Endothelial cell of umbilical vein (primary cell): ENCODE results near the gene NALCN. TPM values are rescaled to one million over a fixed set of nuclear protein-coding genes. Genes with fewer than 3 reads are reported as not detected.

Experiments used
- BruUV-seq: library from RNA; stranded (reverse); fragments of 400-500 nt; replicated peaks from 2 replicates; lab custom pipeline; 2021; lab: Mats Ljungman, UMichigan
- CTCF ChIA-PET: fragments of 300-600, 350-600 bp; sonication (Branson Sonifier 250); formaldehyde crosslinking; loops from one replicate; lab custom pipeline; 2021; ENCODE audit warnings: antibody characterized with exemption, inconsistent platforms; lab: Charles Lee
- POLR2A ChIA-PET: fragments of 300-600, 350-600 bp; sonication (Branson Sonifier 250); formaldehyde crosslinking; loops from one replicate; lab custom pipeline; 2021; ENCODE audit warnings: antibody characterized with exemption, inconsistent platforms; lab: Charles Lee
- DNase-seq: peaks from one replicate; pipeline ENCODE4 v3.0.0-alpha.2; 2011; ENCODE audit warnings: low read depth, low spot score
- FAIRE-seq: peaks from 2 replicates; lab custom pipeline; 2011; peaks lifted over from hg19 to GRCh38; lab: Jason Lieb, UNC
- H2AFZ ChIP-seq: 2 replicates; pipeline ENCODE4 v1.6.0; 2012; ENCODE audit warnings: low read depth, low read length, control low read depth, inconsistent platforms
- H3K27ac ChIP-seq: 2 replicates; pipeline ENCODE4 v1.5.1; 2011; ENCODE audit warnings: low read depth, mild to moderate bottlenecking, control low read depth, low read length, moderate library complexity; ENCODE audit not compliant: insufficient read depth
- H3K27me3 ChIP-seq, 2 experiments: 2 replicates each; pipeline versions ENCODE4 v1.6.0 to v1.6.1; 2011; ENCODE audit warnings: low read length in 2 of 2, mixed read lengths in 1 of 2; ENCODE audit not compliant: control insufficient read depth in 2 of 2, insufficient read depth in 2 of 2
- H3K36me3 ChIP-seq, 2 experiments: 2 replicates in 1 of 2; 3 replicates in 1 of 2; pipeline ENCODE4 v1.5.1; 2011; ENCODE audit warnings: low read length in 2 of 2, mild to moderate bottlenecking in 1 of 2, moderate library complexity in 1 of 2; ENCODE audit not compliant: control insufficient read depth in 2 of 2, insufficient read depth in 2 of 2; ENCODE audit errors: extremely low read depth in 1 of 2
- H3K4me1 ChIP-seq: 3 replicates; pipeline ENCODE4 v1.5.1; 2011; ENCODE audit warnings: mild to moderate bottlenecking, low read length; ENCODE audit not compliant: control insufficient read depth, insufficient read depth; ENCODE audit errors: extremely low read depth
- H3K4me2 ChIP-seq: 2 replicates; pipeline ENCODE4 v1.6.1; 2011; ENCODE audit warnings: low read length, control low read depth, mixed read lengths; ENCODE audit not compliant: insufficient read depth
- H3K4me3 ChIP-seq, 3 experiments: fragments of 200-600 bp in 1 of 3; sonication (generic), shearing (Covaris generic) in 1 of 3; replicated peaks in 1 of 3; 2 replicates each; pipeline ENCODE4 v1.5.1; 2011 to 2016; ENCODE audit warnings: control low read depth in 3 of 3, low read length in 3 of 3, mild to moderate bottlenecking in 2 of 3, inconsistent platforms in 1 of 3, low read depth in 1 of 3, moderate library complexity in 1 of 3; ENCODE audit not compliant: insufficient read depth in 1 of 3
- H3K79me2 ChIP-seq: 2 replicates; pipeline ENCODE4 v1.6.0; 2012; ENCODE audit warnings: low read length, inconsistent platforms; ENCODE audit not compliant: control insufficient read depth, insufficient read depth
- H3K9ac ChIP-seq: replicated peaks from 2 replicates; pipeline ENCODE3; 2011; ENCODE audit warnings: low read length, control low read depth; ENCODE audit not compliant: insufficient read depth; ENCODE audit errors: extremely low read depth
- H3K9me1 ChIP-seq: replicated peaks from 3 replicates; pipeline ENCODE4 v1.6.0; 2011; ENCODE audit warnings: mild to moderate bottlenecking, low read length; ENCODE audit not compliant: control insufficient read depth, insufficient read depth; ENCODE audit errors: extremely low read depth
- H3K9me3 ChIP-seq: replicated peaks from 2 replicates; pipeline ENCODE4 v1.5.1; 2012; ENCODE audit warnings: low read length, inconsistent platforms; ENCODE audit not compliant: control insufficient read depth, insufficient read depth
- H4K20me1 ChIP-seq: replicated peaks from 2 replicates; pipeline ENCODE3; 2011; ENCODE audit warnings: mild to moderate bottlenecking, low read length; ENCODE audit not compliant: control insufficient read depth, insufficient read depth; ENCODE audit errors: extremely low read depth
- CTCF ChIP-seq, 2 donors: IDR thresholded peaks; 1 replicate in 1 of 2; 2 replicates in 1 of 2; pipeline ENCODE4 v1.5.1; 2011; ENCODE audit warnings: low read length in 2 of 2, mild to moderate bottlenecking in 2 of 2, moderate library complexity in 2 of 2, control low read depth in 1 of 2, inconsistent platforms in 1 of 2, low read depth in 1 of 2; ENCODE audit not compliant: insufficient read depth in 1 of 2; ENCODE audit errors: extremely low read depth in 1 of 2
- EZH2 ChIP-seq: IDR thresholded peaks from 2 replicates; pipeline ENCODE4 v1.6.1; 2012; ENCODE audit warnings: borderline replicate concordance, low read depth, mild to moderate bottlenecking, moderate library complexity, low read length, inconsistent platforms; ENCODE audit not compliant: severe bottlenecking
- FOS ChIP-seq: IDR thresholded peaks from 2 replicates; pipeline ENCODE4 v1.6.1; 2011; ENCODE audit warnings: mild to moderate bottlenecking, low read length, moderate library complexity, borderline replicate concordance; ENCODE audit not compliant: insufficient read depth
- GATA2 ChIP-seq: IDR thresholded peaks from 2 replicates; pipeline ENCODE4 v1.7.0; 2011; ENCODE audit warnings: low read depth, mild to moderate bottlenecking, moderate library complexity, mixed read lengths, low read length; ENCODE audit not compliant: insufficient read length, insufficient read depth
- JUN ChIP-seq: IDR thresholded peaks from 2 replicates; pipeline ENCODE4 v1.6.1; 2011; ENCODE audit warnings: borderline replicate concordance, low read depth; ENCODE audit not compliant: insufficient read length, insufficient read depth
- MAX ChIP-seq: IDR thresholded peaks from 2 replicates; pipeline ENCODE4 v1.6.1; 2011; ENCODE audit not compliant: insufficient read depth, insufficient read length
- MYC ChIP-seq: IDR thresholded peaks from one replicate; pipeline ENCODE4 v1.6.1; 2011; ENCODE audit warnings: mild to moderate bottlenecking, low read depth, low read length
- POLR2A ChIP-seq: IDR thresholded peaks from 2 replicates; pipeline ENCODE4 v1.6.1; 2012; ENCODE audit warnings: low read depth, mild to moderate bottlenecking, control low read depth, low read length
- POLR2AphosphoS5 ChIP-seq: IDR thresholded peaks from 2 replicates; pipeline ENCODE4 v1.6.1; 2012; ENCODE audit warnings: low read depth, mild to moderate bottlenecking, control low read depth, low read length, moderate library complexity; ENCODE audit not compliant: insufficient read depth
- dilution Hi-C: fragments of 300-500 bp; cut with MboI; formaldehyde crosslinking; loops from one replicate; pipeline ENCODE4 v1.15.0; 2019; ENCODE audit warnings: low sequenced_read_pairs; ENCODE audit not compliant: extremely low pct_ligation_motif_present
- intact Hi-C: fragments of 100-400 bp; cut with micrococcal nuclease; formaldehyde crosslinking; loops from one replicate; pipeline ENCODE4 v1.10.0; 2022
- polyA plus RNA-seq, 4 experiments: library from polyadenylated mRNA; depleted of rRNA in 3 of 4; stranded (reverse) in 3 of 4; unstranded in 1 of 4; fragments of >200 nt; gene quantifications; 2 replicates each; pipeline versions ENCODE4 v1.2.1 to v1.2.3, GENCODE V29; 2011 to 2012; ENCODE audit warnings: missing spikeins in 1 of 4
- total RNA-seq: library from RNA; stranded (reverse); gene quantifications from 2 replicates; pipeline ENCODE4 v1.2.3, GENCODE V29; 2021

NALCN gene
- total and polyA plus RNA-seq, 2 donors (not counting 3 experiments of a cell fraction or from before 2014, with no cell fraction given), result 3.3 to 4.4 TPM

GRCh38 chr13:101455863-101456262 lies 39.6 kb upstream of the NALCN start:
- Histone ChIP-seq H3K4me3 (no peak overlapping the region), H3K9me1 (no peaks in the 10 kb centered on the region), H3K27me3 (no peaks in the 10 kb centered on the region), H3K36me3 (no peaks in the 10 kb centered on the region), H3K4me1 (peaks cover 50% of the 10 kb centered on the region), H3K27ac (peak overlapping the region; percentile 85), H3K79me2 (no peaks in the 10 kb centered on the region), H3K9me3 (no peaks in the 10 kb centered on the region), H3K9ac (peak overlapping the region; percentile 60), H4K20me1 (no peaks in the 10 kb centered on the region), H3K4me2 (peak overlapping the region; percentile 52), H2AFZ (no peak overlapping the region)
- peak; percentile 75 for FAIRE-seq
- CTCF ChIA-PET, result no interaction called here
- POLR2A ChIA-PET, result interaction anchor here (0.6 kb wide), 1 partner anchor 18 kb away, joined by 3 read pairs; no protein-coding TSS in a partner anchor
- no peak for TF ChIP-seq EZH2
- TF ChIP-seq POLR2AphosphoS5, result peak; percentile 42
- TF ChIP-seq GATA2, result peak; percentile 42
- peak; percentile 95 for TF ChIP-seq FOS
- no peak for TF ChIP-seq MYC
- peak; percentile 80 for TF ChIP-seq JUN
- dilution Hi-C loops, result no loop called here
- peak; percentile 69 for DNase-seq
- no TSS peak for BruUV-seq
- intact Hi-C loops, result loop anchor here (10.0 kb wide), 1 partner anchor 1389 kb away; the partner anchor contains the start of gene ERCC5

DNA sequence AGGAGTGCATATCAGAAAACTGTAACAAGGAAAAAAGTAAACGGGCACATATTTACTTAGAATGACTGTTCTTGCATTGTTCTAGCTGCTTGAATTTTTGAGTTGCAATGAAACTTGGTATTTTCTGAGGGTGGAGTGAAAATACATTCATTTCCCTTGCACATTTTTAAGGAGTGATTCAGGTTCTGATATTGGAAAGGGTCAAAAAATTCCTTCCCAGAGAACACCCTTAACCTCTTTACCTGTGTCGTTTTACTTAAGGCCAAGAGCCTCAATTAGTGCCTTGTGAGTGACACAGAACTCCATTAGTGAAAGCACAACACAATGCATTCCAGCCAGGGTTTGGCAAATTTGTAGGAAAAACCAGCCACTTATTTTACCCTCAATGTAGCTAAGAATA lies 38.5 kb upstream of the NALCN start:
- peak; percentile 59 for FAIRE-seq
- Histone ChIP-seq H4K20me1 (no peaks in the 10 kb centered on the region), H3K79me2 (no peaks in the 10 kb centered on the region), H3K4me1 (peaks cover 59% of the 10 kb centered on the region), H3K27me3 (no peaks in the 10 kb centered on the region), H3K9me3 (no peaks in the 10 kb centered on the region), H3K4me2 (peak overlapping the region; percentile 31), H2AFZ (no peak overlapping the region), H3K27ac (peak overlapping the region; percentile 85), H3K4me3 (no peak overlapping the region), H3K9ac (peak overlapping the region; percentile 22), H3K36me3 (no peaks in the 10 kb centered on the region), H3K9me1 (no peaks in the 10 kb centered on the region)
- dilution Hi-C loops, result no loop called here
- POLR2A ChIA-PET, result no interaction called here
- intact Hi-C loops, result loop anchor here (1.0 to 10.0 kb wide), 5 partner anchors 35 to 1390 kb away; partner anchors contain the start of genes ERCC5 and TMTC4
- TF ChIP-seq GATA2 (peak; percentile 37), CTCF (IDR thresholded peaks at IDR 0.05; ENCODE audit: extremely low read depth in 1 of 2, insufficient read depth in 1 of 2, low read depth in 1 of 2, low read length in 2 of 2) (no peak), FOS (peak; percentile 62), JUN (peak; percentile 65), EZH2 (no peak), MYC (no peak), POLR2A (no peak), POLR2AphosphoS5 (peak; percentile 12), MAX (no peak)
- peak; percentile 71 for DNase-seq
- TSS peak; percentile 14 for BruUV-seq
- CTCF ChIA-PET, result interaction anchor here (0.9 to 4.3 kb wide), 5 partner anchors 8 to 310 kb away, joined by 3 to 22 read pairs (median 6); no protein-coding TSS in a partner anchor
